Adrenal gland (tissue), 12 donors: Measurements from ENCODE around the gene M1AP. TPM values are rescaled to one million over a fixed set of nuclear protein-coding genes. Genes with fewer than 3 reads are reported as not detected.

ENCODE experiments used
- DNase-seq, 7 donors: peaks; one replicate each; pipeline ENCODE4 v3.0.0-alpha.2; 2019 to 2020
- H3K27ac ChIP-seq, 5 donors: fragments of 200-600 bp; sonication (generic) in 4 of 5; 1 replicate in 3 of 5; 2 replicates in 2 of 5; pipeline versions ENCODE4 v1.5.1 to v1.8.0; 2016 to 2020; ENCODE audit warnings: mild to moderate bottlenecking in 1 of 5
- H3K27me3 ChIP-seq: fragments of 200-600 bp; 2 replicates; pipeline ENCODE4 v1.8.0; 2021
- H3K36me3 ChIP-seq, 2 donors: fragments of 200-600 bp; replicated peaks in 1 of 2; 1 replicate in 1 of 2; 2 replicates in 1 of 2; pipeline versions ENCODE4 v1.5.1 to v1.8.0; 2018 to 2022
- H3K4me1 ChIP-seq, 2 donors: fragments of 200-600 bp; replicated peaks in 1 of 2; 1 replicate in 1 of 2; 2 replicates in 1 of 2; pipeline versions ENCODE4 v1.5.1 to v1.8.0; 2018 to 2021
- H3K4me3 ChIP-seq, 4 donors: fragments of 200-600 bp; sonication (generic) in 3 of 4; one replicate each; pipeline ENCODE4 v1.5.1; 2016 to 2018
- H3K9me3 ChIP-seq, 3 donors: fragments of 200-600 bp; sonication (generic) in 1 of 3; replicated peaks in 1 of 3; 1 replicate in 2 of 3; 2 replicates in 1 of 3; pipeline versions ENCODE4 v1.5.1 to v1.8.0; 2016 to 2021
- POLR2A ChIP-seq, 2 donors: fragments of 450-650 bp; IDR thresholded peaks; one replicate each; pipeline ENCODE4 v1.6.1; 2017; ENCODE audit warnings: antibody characterized with exemption in 2 of 2, mild to moderate bottlenecking in 2 of 2, moderate library complexity in 1 of 2
- WGBS, 4 donors: extraction: QIAGEN DNeasy Blood & Tissue Kit in 2 of 4; methylation state at CpG; one replicate each; pipeline versions ENCODE4 v1.1.5 to v1.1.7; 2013 to 2017; 5-methylcytosine and 5-hydroxymethylcytosine counted together
- intact Hi-C, 2 donors: fragments of 100-400 bp; cut with DNase I; formaldehyde crosslinking; loops; one replicate each; pipeline versions ENCODE4 v1.14.1 to v1.15.0; 2022 to 2023
- polyA plus RNA-seq, 3 donors: library from polyadenylated mRNA; stranded (reverse); fragments of 200-250 nt in 2 of 3; fragments of 350-450 nt in 1 of 3; fragmentation: Illumina TruSeq in 1 of 3; extraction: RNeasy Lipid Tissue Mini Kit (QIAGEN cat#74804) in 1 of 3; gene quantifications; one replicate each; pipeline ENCODE4 v1.2.3, GENCODE V29; 2013 to 2014
- total RNA-seq, 9 donors: library from RNA; depleted of rRNA in 4 of 9; stranded (reverse); fragments of >200 nt in 4 of 9; fragments of 120-200 nt in 1 of 9; fragmentation: NEBNext Ultra II Directional in 1 of 9; extraction: Animal tissue kit (Norgen Biotek cat#: 25700) in 1 of 9; gene quantifications; one replicate each; pipeline versions ENCODE4 v1.1.0 to v1.2.4, GENCODE V29; 2013 to 2023
- TF ChIP-seq, protein P1 (sequence below), 6 experiments: fragments of 450-650 bp in 4 of 6; fragments of 200-600 bp in 2 of 6; sonication (generic) in 1 of 6; IDR thresholded peaks; 1 replicate in 5 of 6; 2 replicates in 1 of 6; pipeline versions ENCODE4 v1.5.1 to v1.8.0; 2016 to 2021; ENCODE audit warnings: antibody characterized with exemption in 6 of 6, mild to moderate bottlenecking in 2 of 6, moderate library complexity in 1 of 6
- donor health status: healthy with polysubstance abuse.
- donor health status: Bipolar disorder and iron deficiency.
- donor health status: DM: yes; HTN: yes; CAD: no.
- donor health status: DM: no; HTN: no; CAD: no.
- donor health status: DM: no; HTN: no; CAD: no.
- donor health status: DM: yes; HTN: yes; CAD: no.

Gene M1AP
- total and polyA plus RNA-seq, 12 donors, result 0.47 to 2.2 (median 0.84) TPM; not detected in 1

GRCh38 chr2:74646834-74647482 is 1.2 kb downstream of the M1AP start:
- H3K27me3 ChIP-seq, result peaks cover 13% of the 10 kb centered on the region
- no peaks in the 10 kb centered on the region for H3K9me3 ChIP-seq
- intact Hi-C loops, result no loop called here
- H3K4me3 ChIP-seq, result no peak overlapping the region
- H3K36me3 ChIP-seq, result no peaks in the 10 kb centered on the region
- WGBS, 4 donors, result 94 to 95% (median 95%) methylated on average over 13 of the region's 13 CpGs
- no peak for DNase-seq
- TF ChIP-seq POLR2A (IDR thresholded peaks at IDR 0.05), result no peak
- TF ChIP-seq, protein P1, sequence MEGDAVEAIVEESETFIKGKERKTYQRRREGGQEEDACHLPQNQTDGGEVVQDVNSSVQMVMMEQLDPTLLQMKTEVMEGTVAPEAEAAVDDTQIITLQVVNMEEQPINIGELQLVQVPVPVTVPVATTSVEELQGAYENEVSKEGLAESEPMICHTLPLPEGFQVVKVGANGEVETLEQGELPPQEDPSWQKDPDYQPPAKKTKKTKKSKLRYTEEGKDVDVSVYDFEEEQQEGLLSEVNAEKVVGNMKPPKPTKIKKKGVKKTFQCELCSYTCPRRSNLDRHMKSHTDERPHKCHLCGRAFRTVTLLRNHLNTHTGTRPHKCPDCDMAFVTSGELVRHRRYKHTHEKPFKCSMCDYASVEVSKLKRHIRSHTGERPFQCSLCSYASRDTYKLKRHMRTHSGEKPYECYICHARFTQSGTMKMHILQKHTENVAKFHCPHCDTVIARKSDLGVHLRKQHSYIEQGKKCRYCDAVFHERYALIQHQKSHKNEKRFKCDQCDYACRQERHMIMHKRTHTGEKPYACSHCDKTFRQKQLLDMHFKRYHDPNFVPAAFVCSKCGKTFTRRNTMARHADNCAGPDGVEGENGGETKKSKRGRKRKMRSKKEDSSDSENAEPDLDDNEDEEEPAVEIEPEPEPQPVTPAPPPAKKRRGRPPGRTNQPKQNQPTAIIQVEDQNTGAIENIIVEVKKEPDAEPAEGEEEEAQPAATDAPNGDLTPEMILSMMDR (IDR thresholded peaks at IDR 0.05), result no peak
- H3K4me1 ChIP-seq, result no peaks in the 10 kb centered on the region
- H3K27ac ChIP-seq, result no peak overlapping the region

- Histone ChIP-seq H3K9me3 (no peaks in the 10 kb centered on the region), H3K27me3 (peaks cover 13% of the 10 kb centered on the region), H3K27ac (no peak overlapping the region), H3K36me3 (no peaks in the 10 kb centered on the region), H3K4me3 (no peak overlapping the region), H3K4me1 (no peaks in the 10 kb centered on the region)
- WGBS, 4 donors, result 61 to 72% (median 71%) methylated on average over 2 of the region's 2 CpGs
- DNase-seq, result no peak
- intact Hi-C loops, result no loop called here
- TF ChIP-seq, protein P1 (IDR thresholded peaks at IDR 0.05), result no peak
- no peak for TF ChIP-seq POLR2A (IDR thresholded peaks at IDR 0.05)
These were observed 1.9 kb downstream of the M1AP start for GRCh38 chr2:74646201-74646600.

DNA sequence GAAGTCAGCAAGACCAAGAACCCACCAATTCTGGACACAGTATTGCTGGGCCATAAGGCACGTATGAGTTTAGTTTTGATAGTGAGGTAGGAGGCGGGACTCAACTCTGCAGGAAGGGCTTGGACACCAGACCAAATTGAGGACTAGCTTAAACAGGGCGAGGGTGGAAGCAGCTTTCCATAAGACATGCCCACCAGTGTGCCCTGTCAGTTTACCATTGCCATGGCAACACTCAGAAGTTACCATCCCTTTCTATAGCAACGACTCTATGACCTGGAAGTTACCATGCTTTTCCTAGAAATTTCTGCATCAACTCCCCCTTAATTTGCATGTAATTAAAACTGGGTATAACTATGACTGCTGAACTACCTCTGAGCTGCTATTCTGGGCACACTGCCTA is 2.8 kb downstream of the M1AP start:
- no peak overlapping the region for H3K4me3 ChIP-seq
- no peaks in the 10 kb centered on the region for H3K9me3 ChIP-seq
- H3K36me3 ChIP-seq, result no peaks in the 10 kb centered on the region
- intact Hi-C loops, result no loop called here
- TF ChIP-seq, protein P1 (IDR thresholded peaks at IDR 0.05), result no peak
- no peak for TF ChIP-seq POLR2A (IDR thresholded peaks at IDR 0.05)
- H3K27ac ChIP-seq, result no peak overlapping the region
- no peaks in the 10 kb centered on the region for H3K4me1 ChIP-seq
- DNase-seq, result no peak
- WGBS, 4 donors, result 70 to 77% (median 72%) methylated on average over 3 to 4 of the region's 4 CpGs
- H3K27me3 ChIP-seq, result peaks cover 13% of the 10 kb centered on the region

- H3K36me3 ChIP-seq, result no peaks in the 10 kb centered on the region
- no peaks in the 10 kb centered on the region for H3K4me1 ChIP-seq
- TF ChIP-seq, protein P1 (IDR thresholded peaks at IDR 0.05), result no peak
- no peak for TF ChIP-seq POLR2A (IDR thresholded peaks at IDR 0.05)
- no peak overlapping the region for H3K4me3 ChIP-seq
- H3K27ac ChIP-seq, result no peak overlapping the region
- no peaks in the 10 kb centered on the region for H3K27me3 ChIP-seq
- 70 to 83% (median 81%) methylated on average over 2 of the region's 2 CpGs for WGBS, 4 donors
- DNase-seq, result no peak
- H3K9me3 ChIP-seq, result no peaks in the 10 kb centered on the region
- intact Hi-C loops, result no loop called here
These were observed 8.6 kb downstream of the M1AP start for GRCh38 chr2:74639550-74639949.
